Measurements from ENCODE around the gene DIP2B. TPM values are rescaled to one million over a fixed set of nuclear protein-coding genes. Genes with fewer than 3 reads are reported as not detected.

Gene DIP2B
- polyA plus RNA-seq, 2 of the 4 experiments (the other 2 are of a cell fraction), result 16.9 to 29.3 TPM

DNA sequence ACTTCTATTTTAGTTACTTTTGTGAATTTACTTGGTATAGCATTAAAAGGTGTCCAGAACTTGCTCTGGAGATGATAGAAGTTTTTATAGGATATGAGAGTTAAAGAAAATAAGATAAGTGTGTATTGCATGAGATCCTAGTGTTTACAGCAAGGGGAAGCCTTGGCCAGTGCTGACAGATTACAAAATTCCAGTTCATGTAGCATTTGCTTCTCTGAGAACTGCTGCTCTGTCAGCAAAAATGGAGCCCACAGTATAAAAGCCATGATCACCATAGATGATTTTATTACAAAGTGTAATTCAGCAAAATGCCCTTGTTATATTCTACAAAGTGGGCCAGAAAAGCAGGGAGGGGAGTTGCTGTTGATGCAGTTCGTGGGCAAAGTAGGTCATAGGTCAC, 219.1 kb downstream of the DIP2B start:
- WGBS (ENCODE audit: missing lambda C conversion rate), result 59% methylated on average over 1 of the region's 1 CpG
- no peak for ATAC-seq
- no peak overlapping the region for H3K27ac ChIP-seq
- H3K4me3 ChIP-seq, result no peak overlapping the region
- ChIA-PET CTCF (interaction anchor here (3.3 kb wide), 1 partner anchor 11 kb away, joined by 16 read pairs; no protein-coding TSS in a partner anchor), POLR2A (no interaction called here)
- no peak overlapping the region for H3K4me2 ChIP-seq
- DNase-seq (ENCODE audit: low read depth in 1 of 2, low spot score in 1 of 2), result no peak
- TF ChIP-seq CTCF (IDR thresholded peaks at IDR 0.05) (no peak), MAFK (IDR thresholded peaks at IDR 0.05; ENCODE audit: partially characterized antibody) (peak; percentile 39)
- no peaks in the 10 kb centered on the region for H3K4me1 ChIP-seq
- no peak for FAIRE-seq
- H3K9me3 ChIP-seq, result no peaks in the 10 kb centered on the region

GRCh38 chr12:50725011-50725942, 220.5 kb downstream of the DIP2B start:
- ChIA-PET CTCF (interaction anchor here (3.3 kb wide), 1 partner anchor 9 kb away, joined by 16 read pairs; no protein-coding TSS in a partner anchor), POLR2A (no interaction called here)
- Histone ChIP-seq H3K27ac (no peak overlapping the region), H3K4me2 (no peak overlapping the region), H3K4me3 (no peak overlapping the region), H3K4me1 (no peaks in the 10 kb centered on the region), H3K9me3 (no peaks in the 10 kb centered on the region)
- WGBS (ENCODE audit: missing lambda C conversion rate), result 87% methylated on average over 5 of the region's 5 CpGs
- no peak for DNase-seq (ENCODE audit: low read depth in 1 of 2, low spot score in 1 of 2)
- no peak for FAIRE-seq
- no peak for TF ChIP-seq ZFP36 (IDR thresholded peaks at IDR 0.05; ENCODE audit: borderline replicate concordance, partially characterized antibody)
- TF ChIP-seq HOXB13 (CRISPR knock-in tag; IDR thresholded peaks at IDR 0.05; ENCODE audit: low read depth), result no peak
- TF ChIP-seq, protein P1, sequence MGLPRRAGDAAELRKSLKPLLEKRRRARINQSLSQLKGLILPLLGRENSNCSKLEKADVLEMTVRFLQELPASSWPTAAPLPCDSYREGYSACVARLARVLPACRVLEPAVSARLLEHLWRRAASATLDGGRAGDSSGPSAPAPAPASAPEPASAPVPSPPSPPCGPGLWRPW (IDR thresholded peaks at IDR 0.05), result no peak
- TF ChIP-seq CEBPB (IDR thresholded peaks at IDR 0.05), result no peak
- TF ChIP-seq RFX5 (IDR thresholded peaks at IDR 0.05), result no peak
- TF ChIP-seq, protein P2, sequence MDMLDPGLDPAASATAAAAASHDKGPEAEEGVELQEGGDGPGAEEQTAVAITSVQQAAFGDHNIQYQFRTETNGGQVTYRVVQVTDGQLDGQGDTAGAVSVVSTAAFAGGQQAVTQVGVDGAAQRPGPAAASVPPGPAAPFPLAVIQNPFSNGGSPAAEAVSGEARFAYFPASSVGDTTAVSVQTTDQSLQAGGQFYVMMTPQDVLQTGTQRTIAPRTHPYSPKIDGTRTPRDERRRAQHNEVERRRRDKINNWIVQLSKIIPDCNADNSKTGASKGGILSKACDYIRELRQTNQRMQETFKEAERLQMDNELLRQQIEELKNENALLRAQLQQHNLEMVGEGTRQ (IDR thresholded peaks at IDR 0.05), result no peak
- no peak for TF ChIP-seq RARB (CRISPR knock-in tag; IDR thresholded peaks at IDR 0.05)
- no peak for TF ChIP-seq KDM1A (IDR thresholded peaks at IDR 0.05; ENCODE audit: low read depth)
- no peak for TF ChIP-seq NR3C1 (IDR thresholded peaks at IDR 0.05)
- TF ChIP-seq BHLHE40 (IDR thresholded peaks at IDR 0.05; ENCODE audit: low read depth, low read length), result no peak
- no peak for TF ChIP-seq ZSCAN20 (CRISPR knock-in tag; IDR thresholded peaks at IDR 0.05)
- TF ChIP-seq CHD2 (IDR thresholded peaks at IDR 0.05; ENCODE audit: low read length, partially characterized antibody), result no peak
- no peak for TF ChIP-seq SMC3 (IDR thresholded peaks at IDR 0.05)
- no peak for TF ChIP-seq ATOH8 (CRISPR knock-in tag; IDR thresholded peaks at IDR 0.05; ENCODE audit: low read depth)
- TF ChIP-seq MAFK (IDR thresholded peaks at IDR 0.05; ENCODE audit: partially characterized antibody), result no peak
- TF ChIP-seq, protein P3, sequence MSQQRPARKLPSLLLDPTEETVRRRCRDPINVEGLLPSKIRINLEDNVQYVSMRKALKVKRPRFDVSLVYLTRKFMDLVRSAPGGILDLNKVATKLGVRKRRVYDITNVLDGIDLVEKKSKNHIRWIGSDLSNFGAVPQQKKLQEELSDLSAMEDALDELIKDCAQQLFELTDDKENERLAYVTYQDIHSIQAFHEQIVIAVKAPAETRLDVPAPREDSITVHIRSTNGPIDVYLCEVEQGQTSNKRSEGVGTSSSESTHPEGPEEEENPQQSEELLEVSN (IDR thresholded peaks at IDR 0.05; ENCODE audit: borderline replicate concordance, low read depth), result no peak
- TF ChIP-seq SREBF2 (IDR thresholded peaks at IDR 0.05), result no peak
- no peak for TF ChIP-seq EHMT2 (IDR thresholded peaks at IDR 0.05; ENCODE audit: low read depth)
- no peak for TF ChIP-seq FOSB (CRISPR knock-in tag; IDR thresholded peaks at IDR 0.05)
- no peak for TF ChIP-seq CBX2 (IDR thresholded peaks at IDR 0.05; ENCODE audit: borderline replicate concordance, low read depth)
- ATAC-seq, result no peak

Data from A549 (cell line).